B cell (primary cell): Measurements from ENCODE around the gene ATRAID. TPM values are rescaled to one million over a fixed set of nuclear protein-coding genes. Genes with fewer than 3 reads are reported as not detected.

Experiments used
- ATAC-seq: fragments of 200-7000 bp; cut with Tn5 transposase; one replicate; pipeline ENCODE4 v1.10.0; 2021; ENCODE audit warnings: low read depth, mild to moderate bottlenecking, moderate number of reproducible peaks, moderate library complexity
- CTCF ChIA-PET: fragments of 350-600 bp; sonication (Branson Sonifier 250); formaldehyde crosslinking; loops from one replicate; lab custom pipeline; 2021; ENCODE audit warnings: antibody characterized with exemption, inconsistent platforms; lab: Charles Lee
- POLR2A ChIA-PET: fragments of 350-600 bp; sonication (Branson Sonifier 250); formaldehyde crosslinking; loops from one replicate; lab custom pipeline; 2021; ENCODE audit warnings: antibody characterized with exemption; lab: Charles Lee
- DNase-seq: peaks from one replicate; pipeline ENCODE4 v3.0.0; 2013
- H2AFZ ChIP-seq: 2 replicates; pipeline ENCODE4 v1.6.1; 2012; ENCODE audit warnings: mild to moderate bottlenecking, low read depth, low read length; ENCODE audit not compliant: insufficient read depth, poor library complexity, severe bottlenecking
- H3K27ac ChIP-seq, 2 donors: 1 replicate in 1 of 2; 2 replicates in 1 of 2; pipeline ENCODE4 v1.5.1; 2012 to 2013; ENCODE audit warnings: low read length in 2 of 2, mild to moderate bottlenecking in 2 of 2, moderate library complexity in 1 of 2
- H3K27me3 ChIP-seq, 4 experiments: fragments of 200-600 bp in 1 of 4; sonication (generic) in 1 of 4; replicated peaks in 1 of 4; 1 replicate in 2 of 4; 2 replicates in 2 of 4; pipeline versions ENCODE4 v1.6.1 to v1.7.0; 2013 to 2016; ENCODE audit warnings: low read length in 3 of 4, mild to moderate bottlenecking in 2 of 4, mixed read lengths in 1 of 4, moderate library complexity in 1 of 4; ENCODE audit not compliant: insufficient read depth in 4 of 4, control insufficient read depth in 3 of 4; ENCODE audit errors: control extremely low read depth in 1 of 4
- H3K36me3 ChIP-seq, 2 experiments: replicated peaks in 1 of 2; 1 replicate in 1 of 2; 2 replicates in 1 of 2; pipeline versions ENCODE4 v1.6.1 to v1.7.1; 2013; ENCODE audit warnings: low read length in 1 of 2; ENCODE audit not compliant: insufficient read depth in 2 of 2, control insufficient read depth in 1 of 2; ENCODE audit errors: control extremely low read depth in 1 of 2, extremely low read depth in 1 of 2
- H3K4me1 ChIP-seq, 2 donors: fragments of 200-600 bp in 1 of 2; sonication (generic) in 1 of 2; 1 replicate in 1 of 2; 2 replicates in 1 of 2; pipeline versions ENCODE4 v1.5.1 to v1.6.1; 2013 to 2017; ENCODE audit warnings: low read length in 2 of 2; ENCODE audit not compliant: control insufficient read depth in 2 of 2, insufficient read depth in 2 of 2
- H3K4me2 ChIP-seq: replicated peaks from 2 replicates; pipeline ENCODE3; 2012; ENCODE audit warnings: mild to moderate bottlenecking, low read depth, low read length; ENCODE audit not compliant: poor library complexity, severe bottlenecking
- H3K4me3 ChIP-seq, 5 experiments: fragments of 200-600 bp in 1 of 5; sonication (generic) in 1 of 5; 1 replicate in 3 of 5; 2 replicates in 2 of 5; pipeline versions ENCODE4 v1.5.1 to v1.7.0; 2011 to 2016; ENCODE audit warnings: low read length in 4 of 5, mild to moderate bottlenecking in 4 of 5, low read depth in 2 of 5, control low read depth in 1 of 5, moderate library complexity in 1 of 5; ENCODE audit not compliant: insufficient read depth in 1 of 5; ENCODE audit errors: control extremely low read depth in 1 of 5, extremely low read depth in 1 of 5
- H3K79me2 ChIP-seq: fragments of 200-600 bp; sonication (generic); one replicate; pipeline ENCODE4 v1.6.0; 2016; ENCODE audit warnings: low read length; ENCODE audit not compliant: control insufficient read depth, insufficient read depth
- H3K9ac ChIP-seq: fragments of 200-600 bp; sonication (generic); 2 replicates; pipeline ENCODE4 v1.6.1; 2017; ENCODE audit warnings: mild to moderate bottlenecking, low read length, moderate library complexity
- H3K9me3 ChIP-seq, 3 donors: one replicate each; pipeline versions ENCODE4 v1.6.1 to v1.7.1; 2013; ENCODE audit warnings: low read length in 2 of 3; ENCODE audit not compliant: control insufficient read depth in 2 of 3, insufficient read depth in 1 of 3; ENCODE audit errors: control extremely low read depth in 1 of 3
- H4K20me1 ChIP-seq: 2 replicates; pipeline ENCODE4 v1.6.0; 2012; ENCODE audit warnings: mild to moderate bottlenecking, low read length; ENCODE audit not compliant: insufficient read depth, control insufficient read depth, poor library complexity, severe bottlenecking
- H3K27ac Mint-ChIP-seq: one replicate; pipeline ENCODE4 v1.8.0; 2021; ENCODE audit warnings: mixed read lengths
- H3K27me3 Mint-ChIP-seq: one replicate; pipeline ENCODE4 v1.8.0; 2021; ENCODE audit warnings: mixed read lengths
- H3K4me1 Mint-ChIP-seq: one replicate; pipeline ENCODE4 v1.8.0; 2021; ENCODE audit warnings: mixed read lengths
- H3K4me3 Mint-ChIP-seq: one replicate; pipeline ENCODE4 v1.8.0; 2021; ENCODE audit warnings: mixed read lengths
- H3K9me3 Mint-ChIP-seq: one replicate; pipeline ENCODE4 v1.8.0; 2022; ENCODE audit warnings: mixed read lengths; ENCODE audit not compliant: insufficient read depth
- EZH2 ChIP-seq: IDR thresholded peaks from 2 replicates; pipeline ENCODE4 v1.6.1; 2012; ENCODE audit warnings: borderline replicate concordance, low read depth, mild to moderate bottlenecking, moderate library complexity, low read length; ENCODE audit not compliant: insufficient read depth, poor library complexity, severe bottlenecking
- WGBS: methylation state at CpG from one replicate; pipeline ENCODE4 v1.1.5; 2013; ENCODE audit warnings: missing lambda C conversion rate; ENCODE audit not compliant: insufficient coverage; 5-methylcytosine and 5-hydroxymethylcytosine counted together
- intact Hi-C: fragments of 100-400 bp; cut with micrococcal nuclease; formaldehyde crosslinking; loops from one replicate; pipeline ENCODE4 v1.10.0; 2022
- polyA plus RNA-seq: library from polyadenylated mRNA; depleted of rRNA; stranded (reverse); fragments of >200 nt; gene quantifications from 2 replicates; pipeline ENCODE4 v1.2.3, GENCODE V29; 2012
- total RNA-seq, 2 donors: library from RNA; stranded (reverse); fragments of 120-200 nt in 1 of 2; gene quantifications; 1 replicate in 1 of 2; 2 replicates in 1 of 2; pipeline versions ENCODE4 v1.2.3 to v1.2.4, GENCODE V29; 2013 to 2022
- TF ChIP-seq, protein P1 (sequence below): fragments of 200-600 bp; IDR thresholded peaks from one replicate; pipeline ENCODE4 v1.8.0; 2022; ENCODE audit warnings: antibody characterized with exemption, mild to moderate bottlenecking

The ATRAID gene
- total and polyA plus RNA-seq, 2 donors (not counting 1 experiment from before 2014, with no cell fraction given) = 88.8 to 117 TPM

DNA sequence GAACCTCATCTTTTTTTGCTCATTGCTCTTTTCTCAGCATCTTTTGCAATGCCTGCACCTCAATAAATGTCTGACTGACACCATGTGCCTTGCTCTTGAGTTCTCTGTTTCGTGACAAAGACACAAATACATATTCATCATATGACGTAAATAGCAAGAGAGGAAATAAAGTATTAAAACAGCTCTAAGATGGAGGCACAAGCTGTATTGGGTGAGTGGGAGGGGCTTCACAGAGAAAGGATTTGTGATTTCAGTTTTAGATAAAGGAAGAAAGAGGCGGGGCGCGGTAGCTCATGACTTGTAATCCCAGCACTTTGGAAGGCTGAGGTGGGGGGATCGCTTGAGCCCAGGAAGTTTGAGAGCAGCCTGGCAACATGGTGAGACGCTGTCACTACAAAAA, 8.2 kb downstream of the ATRAID start:
- no peak overlapping the region for H3K27ac Mint-ChIP-seq
- ChIA-PET POLR2A (interaction anchor here (0.7 kb wide), 1 partner anchor 8 kb away, joined by 5 read pairs; the partner anchor contains the start of gene SLC5A6), CTCF (interaction anchor here (0.9 kb wide), 1 partner anchor 374 kb away, joined by 3 read pairs; no protein-coding TSS in a partner anchor)
- no peak overlapping the region for H3K4me3 Mint-ChIP-seq
- H3K36me3 ChIP-seq = peaks cover 2 to 39% of the 10 kb centered on the region in 2 experiments
- DNase-seq (no peak), ATAC-seq (no peak)
- intact Hi-C loops = no loop called here
- no peak overlapping the region for H3K4me2 ChIP-seq
- H3K9ac ChIP-seq = no peak overlapping the region
- no peaks in the 10 kb centered on the region for H3K9me3 ChIP-seq
- WGBS = 93% methylated on average over 3 of the region's 7 CpGs
- H3K27me3 Mint-ChIP-seq = no peaks in the 10 kb centered on the region
- no peak overlapping the region for H3K4me3 ChIP-seq
- H3K79me2 ChIP-seq = peaks cover 21% of the 10 kb centered on the region
- H3K27ac ChIP-seq = no peak overlapping the region
- peaks cover 19 to 25% of the 10 kb centered on the region in 2 donors for H3K4me1 ChIP-seq
- H3K9me3 Mint-ChIP-seq = no peaks in the 10 kb centered on the region
- no peaks in the 10 kb centered on the region for H4K20me1 ChIP-seq
- no peaks in the 10 kb centered on the region for H3K27me3 ChIP-seq
- no peak overlapping the region for H2AFZ ChIP-seq
- TF ChIP-seq EZH2 = no peak
- TF ChIP-seq, protein P1, sequence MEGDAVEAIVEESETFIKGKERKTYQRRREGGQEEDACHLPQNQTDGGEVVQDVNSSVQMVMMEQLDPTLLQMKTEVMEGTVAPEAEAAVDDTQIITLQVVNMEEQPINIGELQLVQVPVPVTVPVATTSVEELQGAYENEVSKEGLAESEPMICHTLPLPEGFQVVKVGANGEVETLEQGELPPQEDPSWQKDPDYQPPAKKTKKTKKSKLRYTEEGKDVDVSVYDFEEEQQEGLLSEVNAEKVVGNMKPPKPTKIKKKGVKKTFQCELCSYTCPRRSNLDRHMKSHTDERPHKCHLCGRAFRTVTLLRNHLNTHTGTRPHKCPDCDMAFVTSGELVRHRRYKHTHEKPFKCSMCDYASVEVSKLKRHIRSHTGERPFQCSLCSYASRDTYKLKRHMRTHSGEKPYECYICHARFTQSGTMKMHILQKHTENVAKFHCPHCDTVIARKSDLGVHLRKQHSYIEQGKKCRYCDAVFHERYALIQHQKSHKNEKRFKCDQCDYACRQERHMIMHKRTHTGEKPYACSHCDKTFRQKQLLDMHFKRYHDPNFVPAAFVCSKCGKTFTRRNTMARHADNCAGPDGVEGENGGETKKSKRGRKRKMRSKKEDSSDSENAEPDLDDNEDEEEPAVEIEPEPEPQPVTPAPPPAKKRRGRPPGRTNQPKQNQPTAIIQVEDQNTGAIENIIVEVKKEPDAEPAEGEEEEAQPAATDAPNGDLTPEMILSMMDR = no peak
- peaks cover 31% of the 10 kb centered on the region for H3K4me1 Mint-ChIP-seq

DNA sequence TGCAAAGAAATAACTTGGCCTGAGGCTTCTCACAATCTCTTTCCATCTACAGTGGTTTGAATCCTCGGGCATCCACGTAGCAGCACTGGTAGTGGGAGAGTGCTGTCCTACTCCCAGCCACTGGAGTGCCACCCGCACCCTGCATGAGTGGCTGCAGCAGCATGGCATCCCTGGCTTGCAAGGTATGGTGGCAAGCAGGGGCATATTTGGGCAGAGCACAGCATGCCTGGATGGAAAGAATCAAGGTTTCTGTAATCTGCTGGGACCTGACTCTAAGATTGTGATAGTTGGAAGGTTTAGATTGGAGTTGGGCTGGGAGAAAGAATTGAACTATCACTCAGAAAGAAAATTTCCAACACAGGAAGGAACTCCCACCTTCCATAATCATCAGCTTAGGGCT, 9.3 kb downstream of the ATRAID start:
- POLR2A ChIA-PET = no interaction called here
- peaks cover 2 to 42% of the 10 kb centered on the region in 2 experiments for H3K36me3 ChIP-seq

More for the DNA sequence above, 9.3 kb downstream of the ATRAID start:
- no peaks in the 10 kb centered on the region for H3K9me3 Mint-ChIP-seq
- no peaks in the 10 kb centered on the region for H3K27me3 Mint-ChIP-seq
- Histone ChIP-seq H3K9ac (no peak overlapping the region), H3K27me3 (no peaks in the 10 kb centered on the region), H3K4me3 (no peak overlapping the region), H3K27ac (no peak overlapping the region), H2AFZ (no peak overlapping the region), H4K20me1 (no peaks in the 10 kb centered on the region), H3K79me2 (peaks cover 14% of the 10 kb centered on the region), H3K4me1 (peaks cover 19 to 25% of the 10 kb centered on the region in 2 donors), H3K9me3 (no peaks in the 10 kb centered on the region), H3K4me2 (no peak overlapping the region)
- intact Hi-C loops = no loop called here
- CTCF ChIA-PET = no interaction called here
- WGBS = 100% methylated on average over 3 of the region's 3 CpGs
- TF ChIP-seq, protein P1 = no peak
- no peak for TF ChIP-seq EZH2
- DNase-seq (no peak), ATAC-seq (no peak)
- peaks cover 28% of the 10 kb centered on the region for H3K4me1 Mint-ChIP-seq
- H3K4me3 Mint-ChIP-seq = no peak overlapping the region
- no peak overlapping the region for H3K27ac Mint-ChIP-seq
